Stimulated activated CD4-positive, alpha-beta T cell treated with anti-CD3 and anti-CD28 coated beads, Interleukin-1b, Interleukin-23, amount 100 ng/mL, for 1 hour (primary cell): ENCODE data around the gene SLC39A10.
A peak's percentile ranks its signal among the peaks of the same experiment; 100 is the strongest.

Experiments used
- DNase-seq, 2 donors: peaks; one replicate each; pipeline ENCODE4 v3.0.0-alpha.2; 2020; ENCODE audit warnings: low read depth in 2 of 2

The SLC39A10 gene, protein sequence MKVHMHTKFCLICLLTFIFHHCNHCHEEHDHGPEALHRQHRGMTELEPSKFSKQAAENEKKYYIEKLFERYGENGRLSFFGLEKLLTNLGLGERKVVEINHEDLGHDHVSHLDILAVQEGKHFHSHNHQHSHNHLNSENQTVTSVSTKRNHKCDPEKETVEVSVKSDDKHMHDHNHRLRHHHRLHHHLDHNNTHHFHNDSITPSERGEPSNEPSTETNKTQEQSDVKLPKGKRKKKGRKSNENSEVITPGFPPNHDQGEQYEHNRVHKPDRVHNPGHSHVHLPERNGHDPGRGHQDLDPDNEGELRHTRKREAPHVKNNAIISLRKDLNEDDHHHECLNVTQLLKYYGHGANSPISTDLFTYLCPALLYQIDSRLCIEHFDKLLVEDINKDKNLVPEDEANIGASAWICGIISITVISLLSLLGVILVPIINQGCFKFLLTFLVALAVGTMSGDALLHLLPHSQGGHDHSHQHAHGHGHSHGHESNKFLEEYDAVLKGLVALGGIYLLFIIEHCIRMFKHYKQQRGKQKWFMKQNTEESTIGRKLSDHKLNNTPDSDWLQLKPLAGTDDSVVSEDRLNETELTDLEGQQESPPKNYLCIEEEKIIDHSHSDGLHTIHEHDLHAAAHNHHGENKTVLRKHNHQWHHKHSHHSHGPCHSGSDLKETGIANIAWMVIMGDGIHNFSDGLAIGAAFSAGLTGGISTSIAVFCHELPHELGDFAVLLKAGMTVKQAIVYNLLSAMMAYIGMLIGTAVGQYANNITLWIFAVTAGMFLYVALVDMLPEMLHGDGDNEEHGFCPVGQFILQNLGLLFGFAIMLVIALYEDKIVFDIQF

DNA sequence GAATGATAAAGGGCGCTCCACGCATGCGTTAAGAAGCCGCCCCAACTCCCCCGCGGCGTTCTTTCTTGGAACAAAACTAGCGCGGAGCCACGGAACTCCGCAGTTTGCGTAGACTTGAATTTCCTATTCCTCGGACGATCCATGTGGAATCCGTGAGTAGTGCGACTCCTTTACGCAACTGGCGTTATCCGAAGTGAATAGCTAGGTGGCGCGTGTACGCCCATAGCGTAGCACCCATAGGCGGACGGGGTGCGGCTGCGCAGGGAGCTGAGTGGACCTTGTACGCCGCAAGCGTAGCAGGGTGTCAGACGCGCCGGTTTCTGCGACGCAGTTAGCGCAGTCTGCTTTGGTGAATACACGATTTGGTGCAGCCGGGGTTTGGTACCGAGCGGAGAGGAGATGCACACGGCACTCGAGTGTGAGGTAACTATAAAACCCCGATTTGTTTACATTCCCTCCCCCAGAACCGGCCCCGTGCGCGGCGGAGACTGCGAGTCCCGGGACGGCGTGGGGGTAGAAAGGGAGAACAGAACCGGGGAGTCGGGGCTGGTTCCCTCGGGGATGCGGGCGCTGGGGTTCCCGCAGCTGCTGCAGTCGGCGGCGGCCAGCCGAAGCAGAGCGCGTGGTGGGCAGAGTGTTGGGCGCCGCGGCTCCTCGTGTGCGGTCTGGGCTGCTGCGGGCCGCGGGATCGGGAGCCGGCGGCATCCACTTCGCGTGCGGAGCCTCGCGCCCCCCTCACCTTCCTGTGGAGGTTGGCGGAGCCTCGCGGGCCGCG, at the start of gene SLC39A10:
Gene SLC39A10 (plus strand): TSS at position 368 of the 775 bp plus-strand sequence. CDS start 22,817 bp downstream, outside the sequence.
- DNase-seq: peak; percentile 95

DNA sequence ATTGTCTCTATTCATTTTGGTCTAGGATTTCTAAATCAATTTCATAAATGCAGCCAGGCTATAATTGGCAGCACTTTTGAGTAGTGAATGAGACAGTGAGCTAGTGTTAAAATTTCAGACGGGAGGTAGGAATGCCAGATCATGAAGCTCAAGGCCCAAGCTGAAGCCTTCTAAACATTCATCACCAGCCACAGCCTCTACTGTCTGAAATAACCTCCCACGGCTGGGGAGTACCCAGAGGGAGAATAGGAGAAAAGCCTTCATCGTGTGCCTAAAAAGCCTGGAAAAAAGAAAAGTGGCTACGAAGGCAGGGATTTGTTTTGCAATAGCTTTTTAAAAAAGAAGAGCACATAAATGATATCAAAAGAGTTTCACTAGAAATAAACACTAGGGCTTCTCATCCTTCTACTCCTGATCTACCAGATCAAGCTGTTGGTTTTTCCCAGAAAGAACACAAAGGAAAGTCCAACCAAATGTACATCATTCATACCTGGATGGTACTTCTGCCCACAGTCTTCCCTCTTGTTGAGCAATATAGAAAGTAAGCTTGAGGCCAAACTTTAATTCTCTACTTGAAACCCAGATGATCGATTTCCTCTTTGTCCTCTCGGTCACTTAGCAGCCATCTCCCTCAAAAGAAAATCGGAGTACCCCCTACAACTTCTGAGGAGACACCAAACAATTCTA, 48.1 kb upstream of the SLC39A10 start:
- no peak for DNase-seq

DNA sequence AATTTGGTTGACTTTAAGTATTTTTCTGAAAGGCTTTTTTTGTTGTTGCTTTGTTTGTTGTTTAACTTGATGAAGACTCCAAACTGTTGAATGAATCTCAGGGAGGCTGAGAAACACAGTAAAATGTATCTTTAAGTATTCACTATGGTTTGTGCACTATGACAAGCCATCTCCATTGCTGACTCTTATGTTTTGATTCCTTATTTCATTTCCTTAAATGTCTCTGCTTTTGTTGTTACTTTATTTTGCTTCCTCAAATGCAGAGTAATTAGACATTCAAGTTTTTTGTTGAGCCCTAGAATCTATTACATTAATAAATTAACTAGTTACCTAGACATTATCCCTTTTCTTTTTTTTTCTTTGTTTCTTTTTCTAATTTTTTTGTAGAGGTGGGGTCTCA, 46.3 kb upstream of the SLC39A10 start:
- DNase-seq: no peak

DNA sequence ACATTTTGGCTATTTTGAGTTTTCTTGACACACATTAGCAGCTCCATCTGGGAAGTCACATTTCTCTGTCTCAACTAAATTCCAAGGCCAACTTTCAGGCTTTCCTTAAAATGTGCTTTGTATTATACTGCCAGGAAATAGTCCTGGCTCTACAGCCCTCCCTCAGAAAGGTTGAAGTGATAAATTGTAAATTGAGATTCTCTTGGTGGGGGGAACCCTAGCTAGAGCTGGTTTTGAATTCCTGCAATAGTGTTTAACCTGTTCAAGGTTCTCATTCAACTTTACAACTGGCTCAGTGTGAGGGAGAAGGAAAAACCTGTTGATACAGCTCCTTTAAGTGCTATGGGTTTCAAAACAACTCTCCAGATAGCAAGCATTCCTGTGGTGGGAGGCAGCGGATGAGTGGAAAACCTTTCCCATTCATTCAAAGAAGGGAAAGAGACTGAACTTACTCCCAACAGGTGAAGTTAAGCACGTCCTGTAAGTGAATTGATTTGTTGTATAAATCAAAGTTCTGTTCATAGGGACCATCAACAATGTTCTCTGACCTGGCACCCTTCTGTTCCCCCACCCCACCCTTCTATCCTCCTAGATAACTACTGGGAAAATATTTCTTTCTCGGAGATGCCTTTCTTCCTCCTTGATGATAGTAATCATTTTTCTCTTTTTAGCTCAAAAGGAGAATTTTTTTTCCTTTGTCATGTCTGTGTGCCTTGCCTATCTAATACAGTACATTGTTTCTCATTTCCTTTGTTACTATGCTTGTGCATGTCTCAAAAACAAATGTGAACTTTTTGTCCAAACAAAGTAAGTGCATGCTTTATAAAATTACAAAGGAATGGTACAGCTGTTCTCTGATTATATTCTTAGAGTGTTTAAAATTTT, 44.2 kb upstream of the SLC39A10 start:
- DNase-seq: no peak

DNA sequence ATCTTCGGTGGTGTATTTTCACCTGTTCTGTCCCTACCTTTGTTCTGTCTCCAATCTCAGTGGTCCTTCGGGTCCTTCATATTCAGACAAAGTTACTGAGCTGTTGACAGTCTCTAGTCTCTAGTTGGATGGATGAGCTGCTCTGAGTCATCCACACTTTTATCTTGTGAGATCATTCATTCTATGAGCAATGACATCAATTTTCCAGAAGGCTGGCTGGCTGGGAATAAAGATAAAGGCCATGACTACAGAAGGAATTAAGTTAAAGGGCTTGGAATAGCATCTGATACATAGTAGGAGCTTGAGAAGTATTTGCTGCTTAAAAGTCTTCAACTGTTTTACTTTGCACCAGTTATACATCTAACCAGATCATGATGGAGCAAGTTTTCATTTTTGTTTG, 43.1 kb upstream of the SLC39A10 start:
- no peak for DNase-seq

DNA sequence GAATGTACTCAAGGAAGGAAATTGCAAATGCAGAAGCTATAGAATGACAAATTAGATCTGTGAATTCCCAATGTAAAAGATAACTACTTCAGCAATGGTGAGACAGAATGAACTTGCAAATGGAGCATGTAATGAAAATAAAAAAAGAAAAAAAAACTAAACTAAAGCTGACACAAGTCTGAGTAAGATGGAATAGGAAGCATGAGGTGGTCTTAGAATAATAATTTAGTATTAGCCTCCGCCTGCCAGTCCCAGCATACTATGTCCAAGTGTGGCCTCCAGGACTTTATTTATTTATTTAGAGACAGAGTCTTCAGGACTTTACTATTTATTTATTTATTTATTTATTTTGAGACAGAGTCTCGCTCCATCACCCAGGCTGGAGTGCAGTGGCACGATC, 37.4 kb upstream of the SLC39A10 start:
- DNase-seq: no peak

DNA sequence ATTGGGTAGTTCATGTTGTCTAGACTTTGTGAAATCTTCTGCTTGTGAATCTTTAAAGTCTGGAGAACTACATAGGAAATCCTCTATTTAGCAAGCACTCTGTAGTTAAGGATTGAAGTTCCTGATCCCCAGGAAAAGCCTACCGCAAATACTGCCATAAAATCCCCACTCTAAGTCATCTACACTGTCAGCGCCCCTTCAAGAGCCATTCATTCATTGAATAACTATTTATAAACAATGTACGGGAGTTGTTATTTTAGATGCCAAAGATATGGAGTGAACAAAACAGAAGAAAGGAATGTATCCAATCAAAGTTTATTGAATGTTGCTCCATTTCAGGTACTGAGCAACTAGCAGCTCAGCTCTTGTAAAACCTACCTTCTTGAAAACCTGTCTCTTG, 36.5 kb upstream of the SLC39A10 start:
- DNase-seq: no peak

DNA sequence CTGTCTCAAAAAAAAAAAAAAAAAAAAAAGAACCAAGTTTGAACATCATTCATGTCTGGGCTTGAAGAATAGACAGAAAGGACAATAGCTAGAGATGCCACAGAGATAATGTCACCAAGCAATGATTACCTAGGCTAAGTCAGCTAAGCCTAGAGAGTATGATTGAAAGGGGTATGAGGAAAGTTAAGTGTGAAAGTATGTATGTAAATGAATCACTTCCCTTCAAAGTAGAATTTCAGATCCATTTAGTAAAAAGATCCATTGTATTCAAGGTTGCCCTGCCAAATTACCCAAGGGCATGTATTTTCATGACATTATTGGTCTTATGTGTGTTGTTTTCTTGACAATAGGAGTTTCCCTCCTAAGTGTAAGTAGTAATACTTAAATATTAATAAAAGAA, 34.1 kb upstream of the SLC39A10 start:
- no peak for DNase-seq

DNA sequence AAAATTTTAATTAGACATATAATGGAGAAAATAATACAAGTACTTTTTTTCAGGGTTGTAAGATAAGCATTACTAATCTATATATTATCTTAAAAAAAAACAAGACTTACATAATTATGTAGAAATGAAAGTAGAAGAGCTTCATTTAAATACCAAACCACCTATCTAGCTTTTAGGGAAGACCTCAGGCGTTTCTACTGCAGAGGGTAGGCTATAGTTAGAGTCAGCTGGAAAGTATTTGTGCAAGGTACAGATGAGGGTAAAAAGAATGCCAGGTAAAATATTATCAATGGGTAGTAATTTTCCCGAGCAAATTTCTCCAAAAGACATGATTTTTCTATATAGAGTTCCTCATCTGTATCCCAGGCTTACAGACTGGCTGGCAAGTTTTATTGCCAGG, 30.5 kb upstream of the SLC39A10 start:
- DNase-seq: no peak

DNA sequence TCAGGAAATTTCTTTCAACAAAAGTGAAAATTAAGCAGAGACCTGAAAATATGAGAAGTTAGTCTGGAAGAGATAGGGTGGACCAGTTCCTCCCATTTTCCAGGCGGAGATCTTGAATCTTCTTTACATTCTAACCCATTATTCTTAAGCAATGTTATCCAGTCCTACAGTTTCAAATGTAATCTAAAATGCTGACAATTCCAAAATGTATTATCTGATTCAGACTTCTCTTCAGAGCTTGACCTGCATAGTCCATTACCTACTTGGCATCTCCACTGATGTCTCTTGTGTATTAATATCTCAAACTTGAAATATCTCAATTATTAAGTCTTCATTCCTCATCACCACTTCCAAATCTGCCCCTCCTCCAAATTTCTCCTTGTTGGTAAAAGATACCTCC, 28.4 kb upstream of the SLC39A10 start:
- no peak for DNase-seq

DNA sequence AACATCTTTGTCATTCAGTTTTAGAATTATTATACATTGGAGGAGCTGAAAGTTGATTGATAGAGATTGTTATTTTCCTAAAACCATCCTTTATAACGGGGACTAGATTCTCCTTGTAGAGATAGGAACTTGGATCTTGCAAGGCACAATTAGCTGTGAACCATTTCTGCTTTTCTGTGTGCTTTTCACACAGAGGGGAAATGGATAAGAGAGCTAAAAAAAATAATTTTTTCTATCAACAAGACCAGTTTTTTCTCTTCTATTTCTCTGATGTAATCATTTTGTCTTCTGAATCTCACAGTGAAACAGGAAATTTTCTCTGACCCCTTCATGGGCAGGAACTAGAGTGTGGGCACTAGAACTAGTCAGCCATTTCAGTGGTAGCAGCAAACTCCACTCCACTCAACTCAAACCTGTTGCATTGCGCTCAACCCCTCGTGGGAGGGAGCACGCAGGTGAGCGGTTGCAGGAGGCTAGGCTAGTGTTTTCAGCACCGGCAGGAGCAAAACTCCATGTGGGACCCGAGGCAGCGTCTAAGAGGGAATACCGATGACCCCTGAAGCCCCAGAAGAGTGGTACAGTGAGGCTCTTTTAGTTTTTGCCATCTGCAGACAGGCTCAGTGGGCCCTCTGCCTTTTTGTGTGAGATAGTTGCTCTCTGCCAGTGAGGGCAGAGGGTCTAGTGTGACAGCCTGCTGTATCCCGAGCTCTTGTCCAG, 24.0 kb upstream of the SLC39A10 start:
- DNase-seq: no peak

DNA sequence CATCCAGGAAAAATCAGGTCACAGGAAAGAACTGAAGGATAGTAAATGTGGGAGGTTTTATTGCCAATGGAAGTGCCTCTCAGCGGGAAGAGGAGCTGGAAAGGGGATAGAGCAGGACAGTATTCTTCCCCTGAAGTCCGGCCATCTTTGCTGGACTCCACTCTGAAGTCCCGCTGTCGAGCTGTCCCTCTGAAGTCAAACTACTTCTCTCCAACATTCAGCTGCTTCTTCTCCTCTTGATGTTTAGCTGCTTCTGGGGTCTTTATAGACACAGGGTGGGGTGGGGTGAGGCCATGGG, 23.5 kb upstream of the SLC39A10 start:
- DNase-seq: no peak

DNA sequence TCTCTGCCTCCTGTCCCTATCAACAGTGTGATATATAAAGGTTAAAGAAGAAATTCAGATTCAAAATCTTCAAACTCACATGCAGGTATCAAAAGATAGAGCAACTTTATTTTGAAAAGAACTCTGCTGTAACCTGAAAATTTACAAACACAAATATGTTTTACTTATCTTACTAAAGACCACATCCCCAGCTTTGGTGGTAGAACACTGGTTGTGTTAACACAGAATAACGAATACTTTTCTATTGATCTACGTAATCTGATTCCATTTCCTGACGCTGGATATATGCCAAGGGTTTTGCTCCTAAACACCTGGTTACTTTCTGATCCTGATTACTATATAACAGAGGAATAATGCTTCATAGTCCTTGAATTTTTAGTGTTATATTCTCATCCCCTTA, 23.1 kb upstream of the SLC39A10 start:
- no peak for DNase-seq

DNA sequence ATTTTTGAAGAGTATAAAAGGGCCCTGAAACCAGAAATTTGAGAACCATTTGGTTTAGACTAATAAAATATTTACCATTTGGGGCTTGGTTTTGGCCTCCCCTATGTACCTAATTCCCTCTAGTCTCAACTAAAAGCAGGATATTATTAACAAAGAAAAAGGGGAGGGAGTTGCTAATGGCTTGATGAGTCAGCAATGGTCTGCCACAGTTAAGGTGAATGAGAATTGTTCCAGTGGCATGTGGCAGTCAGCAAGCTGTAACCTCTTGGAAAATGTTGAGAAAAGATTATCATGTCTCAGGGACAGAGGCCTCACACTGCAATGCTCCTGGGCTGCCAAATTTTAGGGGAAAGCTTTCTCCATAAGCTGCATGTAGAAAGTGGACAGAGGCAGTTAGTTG, 20.1 kb upstream of the SLC39A10 start:
- no peak for DNase-seq

DNA sequence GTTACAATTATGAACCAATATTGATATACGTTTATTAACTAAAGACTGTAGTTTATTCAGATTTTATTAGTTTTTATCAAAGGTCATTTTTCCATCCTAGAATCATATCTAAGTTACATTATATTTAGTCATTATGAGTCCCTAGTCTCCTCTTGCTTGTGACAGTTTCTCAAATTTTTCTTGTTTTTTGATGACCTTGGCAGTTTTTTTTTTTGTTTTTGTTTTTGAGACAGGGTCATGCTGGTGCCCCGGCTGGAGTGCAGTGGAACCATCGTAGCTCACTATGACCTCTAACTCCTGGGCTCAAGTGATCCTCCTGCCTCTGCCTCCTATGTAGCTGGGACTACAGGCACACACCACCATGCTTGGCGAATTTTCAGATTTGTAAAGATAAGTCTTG, 18.3 kb upstream of the SLC39A10 start:
- DNase-seq: no peak

DNA sequence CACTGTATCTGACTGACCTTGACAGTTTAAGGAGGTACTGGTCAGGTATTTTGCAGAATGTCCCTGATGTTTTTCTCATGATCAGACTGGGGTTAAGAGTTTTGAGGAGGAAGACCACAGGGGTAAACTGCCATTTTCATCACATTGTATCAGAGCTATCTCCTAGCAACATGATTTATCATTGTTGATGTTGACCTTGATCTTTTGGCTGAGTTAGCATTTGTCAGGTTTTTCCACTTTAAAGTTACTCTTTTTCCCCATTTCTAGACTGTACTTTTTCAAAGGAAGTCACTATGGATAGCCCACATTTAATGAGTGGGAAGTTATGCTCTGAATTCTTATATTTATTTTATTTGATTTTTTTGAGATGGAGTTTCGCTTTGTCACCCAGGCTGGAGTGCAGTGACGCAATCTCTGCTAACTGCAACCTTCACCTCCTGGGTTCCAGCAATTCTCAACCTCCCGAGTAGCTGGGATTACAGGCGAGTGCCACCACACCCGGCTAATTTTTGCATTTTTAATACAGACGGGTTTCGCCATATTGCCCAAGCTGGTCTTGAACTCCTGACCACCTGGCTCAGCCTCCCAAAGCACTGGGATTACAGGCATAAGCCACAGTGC, 17.7 kb upstream of the SLC39A10 start:
- DNase-seq: no peak

DNA sequence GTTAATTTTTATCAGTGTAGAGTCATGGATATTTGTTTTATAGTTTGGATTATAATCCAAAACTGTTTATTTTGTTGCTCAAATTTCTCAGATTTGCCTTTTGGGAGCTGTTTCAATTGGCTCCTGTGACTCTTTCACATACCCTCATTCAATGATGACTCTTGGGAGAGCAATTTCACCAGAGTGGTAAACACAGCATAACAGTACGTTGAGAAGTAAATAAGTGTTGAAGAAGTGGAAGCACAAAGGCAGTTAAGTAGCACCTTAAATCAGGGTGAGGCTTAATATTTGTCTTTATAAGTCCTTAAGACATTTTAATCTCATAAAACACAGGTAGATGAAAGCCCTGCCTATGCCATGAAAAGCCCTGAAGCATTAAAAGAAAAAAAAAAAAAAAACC, 17.1 kb upstream of the SLC39A10 start:
- no peak for DNase-seq

DNA sequence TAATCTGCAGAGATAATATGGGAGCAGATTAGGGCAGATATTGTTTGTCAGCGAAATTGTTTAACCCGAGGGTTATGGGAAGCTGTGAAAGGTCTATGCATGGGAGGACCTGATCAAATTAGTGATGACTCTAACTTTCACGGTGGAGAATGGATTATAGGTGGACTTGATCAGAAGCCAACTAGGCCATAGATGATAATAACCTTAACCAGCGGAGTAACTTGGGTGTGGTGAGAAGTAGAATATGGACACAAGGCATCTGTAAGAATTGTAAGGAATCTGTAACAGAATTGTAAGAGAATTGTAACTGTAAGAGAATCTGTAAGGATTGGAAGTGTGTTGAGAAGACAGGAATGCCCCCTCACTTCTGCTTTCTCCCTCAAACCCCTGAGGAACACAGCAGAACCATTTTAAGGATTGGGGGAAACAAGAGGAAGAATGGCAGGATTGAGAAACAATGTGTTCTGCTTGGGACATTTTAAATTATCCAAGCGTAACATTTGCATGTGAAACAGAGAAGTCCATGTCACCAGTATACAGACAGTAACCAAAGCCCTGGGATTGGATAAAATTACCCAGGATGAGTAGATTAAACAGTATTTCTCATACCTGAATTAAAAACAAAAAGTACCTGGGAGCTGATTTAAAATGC, 14.9 kb upstream of the SLC39A10 start:
- no peak for DNase-seq

DNA sequence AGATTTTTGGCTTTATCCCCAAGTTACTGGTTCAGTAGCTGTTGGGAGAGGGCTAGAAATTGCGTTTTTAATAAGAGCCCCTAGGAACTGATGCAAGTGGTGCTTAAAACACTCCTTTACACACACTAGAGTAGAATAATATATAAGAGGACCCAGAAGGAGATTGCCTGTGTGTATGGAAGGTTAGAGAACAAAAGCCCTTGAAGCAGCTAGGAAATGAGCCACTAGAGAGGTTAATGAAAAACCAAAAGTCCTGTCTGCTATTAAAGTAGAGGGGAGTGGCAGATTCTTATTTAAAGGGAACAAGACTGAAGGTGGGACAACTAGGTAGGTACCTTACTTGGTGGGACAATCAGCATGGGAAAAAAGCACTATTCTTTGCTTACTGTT, 14.4 kb upstream of the SLC39A10 start:
- no peak for DNase-seq
